Keratinocyte (primary cell): Measurements from ENCODE around the gene POLD3. TPM values are rescaled to one million over a fixed set of nuclear protein-coding genes. Genes with fewer than 3 reads are reported as not detected.

Experiments used
- DNase-seq: peaks from one replicate; pipeline ENCODE4 v3.0.0-alpha.2; 2011; ENCODE audit warnings: low read depth, missing footprints, low spot score
- FAIRE-seq: peaks from 2 replicates; lab custom pipeline; 2011; peaks lifted over from hg19 to GRCh38; lab: Jason Lieb, UNC
- H2AFZ ChIP-seq: 2 replicates; pipeline ENCODE4 v1.6.0; 2012; ENCODE audit warnings: low read length, control low read depth, inconsistent platforms; ENCODE audit not compliant: control insufficient read depth
- H3K27ac ChIP-seq: 2 replicates; pipeline ENCODE4 v1.5.1; 2011; ENCODE audit warnings: low read length; ENCODE audit not compliant: control insufficient read depth, insufficient read depth
- H3K27me3 ChIP-seq: 3 replicates; pipeline ENCODE4 v1.6.0; 2011; ENCODE audit warnings: low read length; ENCODE audit not compliant: control insufficient read depth, insufficient read depth; ENCODE audit errors: extremely low read depth
- H3K36me3 ChIP-seq, 2 experiments: 2 replicates in 1 of 2; 3 replicates in 1 of 2; pipeline ENCODE4 v1.5.1; 2011; ENCODE audit warnings: low read length in 2 of 2, mild to moderate bottlenecking in 1 of 2; ENCODE audit not compliant: control insufficient read depth in 2 of 2, insufficient read depth in 2 of 2; ENCODE audit errors: extremely low read depth in 1 of 2
- H3K4me1 ChIP-seq: 3 replicates; pipeline ENCODE4 v1.5.1; 2011; ENCODE audit warnings: low read length; ENCODE audit not compliant: control insufficient read depth, insufficient read depth; ENCODE audit errors: extremely low read depth
- H3K4me2 ChIP-seq: 3 replicates; pipeline ENCODE4 v1.6.0; 2011; ENCODE audit warnings: low read depth, low read length; ENCODE audit not compliant: control insufficient read depth, insufficient read depth; ENCODE audit errors: extremely low read depth
- H3K4me3 ChIP-seq, 3 experiments: fragments of 200-600 bp in 1 of 3; sonication (generic) in 1 of 3; 2 replicates in 2 of 3; 3 replicates in 1 of 3; pipeline ENCODE4 v1.5.1; 2011 to 2016; ENCODE audit warnings: low read length in 3 of 3, mild to moderate bottlenecking in 3 of 3, control low read depth in 2 of 3, inconsistent platforms in 1 of 3, low read depth in 1 of 3, mixed read lengths in 1 of 3, mixed run types in 1 of 3, moderate library complexity in 1 of 3; ENCODE audit not compliant: control insufficient read depth in 2 of 3, insufficient read depth in 2 of 3; ENCODE audit errors: extremely low read depth in 1 of 3
- H3K79me2 ChIP-seq: 2 replicates; pipeline ENCODE4 v1.6.0; 2012; ENCODE audit warnings: low read length; ENCODE audit not compliant: control insufficient read depth, insufficient read depth
- H3K9ac ChIP-seq: 3 replicates; pipeline ENCODE4 v1.6.0; 2011; ENCODE audit warnings: low read length; ENCODE audit not compliant: control insufficient read depth, insufficient read depth; ENCODE audit errors: extremely low read depth
- H3K9me1 ChIP-seq: 3 replicates; pipeline ENCODE4 v1.6.0; 2011; ENCODE audit warnings: low read length; ENCODE audit not compliant: control insufficient read depth, insufficient read depth; ENCODE audit errors: extremely low read depth
- H3K9me3 ChIP-seq: 2 replicates; pipeline ENCODE4 v1.5.1; 2012; ENCODE audit warnings: low read depth, low read length; ENCODE audit not compliant: control insufficient read depth
- H4K20me1 ChIP-seq: 3 replicates; pipeline ENCODE4 v1.6.0; 2011; ENCODE audit warnings: low read length; ENCODE audit not compliant: control insufficient read depth, insufficient read depth; ENCODE audit errors: extremely low read depth
- CTCF ChIP-seq, 3 experiments: IDR thresholded peaks in 1 of 3; conservative IDR thresholded peaks in 1 of 3; optimal IDR thresholded peaks in 1 of 3; 2 replicates in 2 of 3; 3 replicates in 1 of 3; pipeline versions ENCODE3 to v1.5.1; 2011; ENCODE audit warnings: low read length in 3 of 3, mild to moderate bottlenecking in 3 of 3, moderate library complexity in 2 of 3, control low read depth in 1 of 3, inconsistent platforms in 1 of 3; ENCODE audit not compliant: insufficient read depth in 2 of 3; ENCODE audit errors: extremely low read depth in 1 of 3
- EZH2 ChIP-seq: IDR thresholded peaks from one replicate; pipeline ENCODE4 v1.6.1; 2012; ENCODE audit warnings: inconsistent platforms, mild to moderate bottlenecking, low read length, moderate library complexity
- dilution Hi-C: fragments of 300-500 bp; cut with MboI; formaldehyde crosslinking; loops from one replicate; pipeline ENCODE4 v1.7.0; 2020; ENCODE audit warnings: low sequenced_read_pairs; ENCODE audit not compliant: extremely low pct_ligation_motif_present
- polyA plus RNA-seq, 5 experiments: library from polyadenylated mRNA; depleted of rRNA in 3 of 5; stranded (reverse) in 3 of 5; stranded (forward) in 1 of 5; unstranded in 1 of 5; fragments of >200 nt; gene quantifications; 1 replicate in 1 of 5; 2 replicates in 3 of 5; 3 replicates in 1 of 5; pipeline versions ENCODE4 v1.2.1 to v1.2.3, GENCODE V29; 2011 to 2012; ENCODE audit warnings: missing spikeins in 2 of 5, low read depth in 1 of 5, low replicate concordance in 1 of 5

Gene POLD3
- polyA plus RNA-seq, 1 donor (not counting 4 experiments of a cell fraction or from before 2014, with no cell fraction given): 16.7 TPM

DNA sequence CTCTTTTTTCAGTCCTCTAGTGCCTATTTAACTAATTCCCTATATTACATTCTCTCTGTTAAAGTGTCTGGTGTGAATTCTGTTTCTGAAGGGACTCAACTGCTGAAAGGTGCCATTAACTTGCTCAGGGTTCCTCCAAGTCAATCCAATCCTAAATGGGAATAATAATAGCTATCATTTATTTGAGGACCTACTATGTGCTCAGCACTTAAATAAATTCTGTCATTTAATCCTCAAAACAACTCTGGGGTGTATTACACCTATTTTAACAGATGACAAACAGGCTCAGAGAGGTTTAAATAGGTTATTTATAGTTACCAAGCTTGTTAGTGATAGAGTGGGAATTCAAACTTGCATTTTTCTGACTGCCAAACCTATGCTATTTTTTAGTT is 40.6 kb upstream of the POLD3 start:
- no peak for FAIRE-seq
- Histone ChIP-seq H3K9me1 (no peaks in the 10 kb centered on the region), H3K9me3 (no peaks in the 10 kb centered on the region), H3K36me3 (no peaks in the 10 kb centered on the region), H3K4me2 (no peak overlapping the region), H3K79me2 (no peaks in the 10 kb centered on the region), H3K27ac (no peak overlapping the region), H3K4me1 (no peaks in the 10 kb centered on the region), H3K9ac (no peak overlapping the region), H2AFZ (no peak overlapping the region), H3K4me3 (no peak overlapping the region), H3K27me3 (peaks cover 9% of the 10 kb centered on the region), H4K20me1 (no peaks in the 10 kb centered on the region)
- no peak for DNase-seq
- TF ChIP-seq CTCF (optimal IDR thresholded peaks at IDR 0.05 in 1 of 3, IDR thresholded peaks at IDR 0.05 in 1 of 3, conservative IDR thresholded peaks at IDR 0.05 in 1 of 3; ENCODE audit: extremely low read depth in 1 of 3, insufficient read depth in 2 of 3, low read length in 3 of 3) (no peak), EZH2 (no peak)
- dilution Hi-C loops: loop anchor here (25.0 kb wide), 1 partner anchor 289 kb away; no protein-coding TSS in a partner anchor

GRCh38 chr11:74557526-74557925 is 34.9 kb upstream of the POLD3 start:
- no peaks in the 10 kb centered on the region for H3K4me1 ChIP-seq
- no peaks in the 10 kb centered on the region for H3K9me1 ChIP-seq
- no peaks in the 10 kb centered on the region for H4K20me1 ChIP-seq
- H3K79me2 ChIP-seq: no peaks in the 10 kb centered on the region
- no peak for DNase-seq
- H3K4me3 ChIP-seq: no peak overlapping the region
- no peaks in the 10 kb centered on the region for H3K27me3 ChIP-seq
- no peak overlapping the region for H3K27ac ChIP-seq
- TF ChIP-seq CTCF (optimal IDR thresholded peaks at IDR 0.05 in 1 of 3, IDR thresholded peaks at IDR 0.05 in 1 of 3, conservative IDR thresholded peaks at IDR 0.05 in 1 of 3; ENCODE audit: extremely low read depth in 1 of 3, insufficient read depth in 2 of 3, low read length in 3 of 3) (no peak), EZH2 (no peak)
- FAIRE-seq: no peak
- no peak overlapping the region for H3K4me2 ChIP-seq
- dilution Hi-C loops: loop anchor here (25.0 kb wide), 1 partner anchor 295 kb away; no protein-coding TSS in a partner anchor
- no peak overlapping the region for H2AFZ ChIP-seq
- H3K9ac ChIP-seq: no peak overlapping the region
- no peaks in the 10 kb centered on the region for H3K9me3 ChIP-seq
- no peaks in the 10 kb centered on the region for H3K36me3 ChIP-seq
